Gastroesophageal sphincter (tissue), 4 donors: Measurements from ENCODE around the gene ALG1L2. TPM values are rescaled to one million over a fixed set of nuclear protein-coding genes. Genes with fewer than 3 reads are reported as not detected.
A peak's percentile ranks its signal among the peaks of the same experiment; 100 is the strongest.
"Not testable (repeated sequence)": the region's sequence is repeated elsewhere in the genome, so short reads cannot be mapped to it uniquely, and the experiment has no call there.

Experiments
- ATAC-seq: fragments of 150-250 bp; one replicate; pipeline ENCODE4 v1.9.1; 2016; ENCODE audit warnings: mild to moderate bottlenecking, moderate library complexity
- H3K27ac ChIP-seq, 4 donors: fragments of 200-600 bp; sonication (generic) in 3 of 4; 1 replicate in 3 of 4; 2 replicates in 1 of 4; pipeline ENCODE4 v1.5.1; 2016 to 2019
- H3K27me3 ChIP-seq: fragments of 200-600 bp; sonication (generic); one replicate; pipeline ENCODE4 v1.5.1; 2019
- H3K36me3 ChIP-seq, 2 donors: fragments of 200-600 bp; sonication (generic); one replicate each; pipeline ENCODE4 v1.5.1; 2019; ENCODE audit warnings: control low read depth in 1 of 2
- H3K4me1 ChIP-seq, 3 donors: fragments of 200-600 bp; sonication (generic); 1 replicate in 2 of 3; 2 replicates in 1 of 3; pipeline ENCODE4 v1.5.1; 2016 to 2019; ENCODE audit warnings: control low read depth in 2 of 3
- H3K4me3 ChIP-seq, 2 donors: fragments of 200-600 bp; sonication (generic); one replicate each; pipeline ENCODE4 v1.5.1; 2019; ENCODE audit warnings: mild to moderate bottlenecking in 1 of 2, moderate library complexity in 1 of 2
- H3K9me3 ChIP-seq, 3 donors: fragments of 200-600 bp; sonication (generic); one replicate each; pipeline ENCODE4 v1.5.1; 2017 to 2019; ENCODE audit warnings: control low read depth in 2 of 3
- CTCF ChIP-seq, 4 experiments: fragments of 200-600 bp in 2 of 4; fragments of 450-650 bp in 2 of 4; sonication (generic) in 1 of 4; IDR thresholded peaks; one replicate each; pipeline ENCODE4 v1.5.1; 2017 to 2019; ENCODE audit warnings: antibody characterized with exemption in 4 of 4, mild to moderate bottlenecking in 2 of 4, moderate library complexity in 2 of 4
- EP300 ChIP-seq: sonication (generic); formaldehyde crosslinking; IDR thresholded peaks from one replicate; pipeline ENCODE4 v1.6.1; 2017; ENCODE audit warnings: antibody characterized with exemption, mild to moderate bottlenecking
- POLR2A ChIP-seq, 2 donors: fragments of 450-650 bp; IDR thresholded peaks; one replicate each; pipeline ENCODE4 v1.6.1; 2017; ENCODE audit warnings: antibody characterized with exemption in 2 of 2, mild to moderate bottlenecking in 2 of 2, moderate library complexity in 1 of 2
- POLR2AphosphoS5 ChIP-seq: sonication (generic); formaldehyde crosslinking; IDR thresholded peaks from one replicate; pipeline ENCODE4 v1.6.1; 2017; ENCODE audit warnings: antibody characterized with exemption
- WGBS, 2 donors: methylation state at CpG; one replicate each; pipeline ENCODE4 v1.1.5; 2018; ENCODE audit warnings: low coverage in 1 of 2; 5-methylcytosine and 5-hydroxymethylcytosine counted together
- total RNA-seq, 4 donors: library from RNA; depleted of rRNA; stranded (reverse); fragments of >200 nt; gene quantifications; one replicate each; pipeline ENCODE4 v1.1.0, GENCODE V29; 2016

ALG1L2 gene
- total RNA-seq, 4 donors from 2014 or later: not detected

- H3K4me1 ChIP-seq: peaks cover 0 to 19% (median 0%) of the 10 kb centered on the region in 3 donors
- no peaks in the 10 kb centered on the region for H3K27me3 ChIP-seq
- H3K9me3 ChIP-seq: no peaks in the 10 kb centered on the region
- peak overlapping the region in 3 of 4 donors; percentile 89 to 94 (median 90) for H3K27ac ChIP-seq
- H3K4me3 ChIP-seq: peak overlapping the region; percentile 44 to 65
- ATAC-seq: peak; percentile 100
- H3K36me3 ChIP-seq: peaks cover 0 to 5% of the 10 kb centered on the region in 2 donors
- TF ChIP-seq EP300 (no peak), CTCF (IDR thresholded peaks at IDR 0.05) (no peak), POLR2AphosphoS5 (no peak), POLR2A (IDR thresholded peaks at IDR 0.05) (no peak)
- 0% methylated on average over 9 to 10 of the region's 54 CpGs for WGBS, 2 donors
These were observed 29.7 kb downstream of the ALG1L2 start for GRCh38 chr3:130111185-130111864.

GRCh38 chr3:130111865-130112747, 30.5 kb downstream of the ALG1L2 start:
- peak; percentile 29 to 55 for TF ChIP-seq POLR2A (IDR thresholded peaks at IDR 0.05)
- H3K9me3 ChIP-seq, ATAC-seq, H3K36me3 ChIP-seq, H3K27me3 ChIP-seq: not testable (repeated sequence)
- H3K4me1 ChIP-seq: peaks cover 0 to 19% (median 0%) of the 10 kb centered on the region in 3 donors
- WGBS, 2 donors: 0% methylated on average over 2 of the region's 63 CpGs; no CpG with 5 or more reads in 1 of the 2 donors
- peak overlapping the region; percentile 89 to 94 (median 91) for H3K27ac ChIP-seq
- peak overlapping the region; percentile 65 to 97 for H3K4me3 ChIP-seq

- not testable (repeated sequence) for H3K9me3 ChIP-seq, ATAC-seq, H3K36me3 ChIP-seq, H3K27me3 ChIP-seq
- 12 to 20% methylated on average over 5 to 7 of the region's 7 CpGs for WGBS, 2 donors
- Histone ChIP-seq H3K4me3 (peak overlapping the region; percentile 65 to 97), H3K4me1 (peaks cover 0 to 19% (median 0%) of the 10 kb centered on the region in 3 donors), H3K27ac (peak overlapping the region; percentile 89 to 94 (median 91))
These were observed 31.1 kb downstream of the ALG1L2 start for GRCh38 chr3:130112748-130113073.

GRCh38 chr3:130115400-130115799, 33.8 kb downstream of the ALG1L2 start:
- H3K4me1 ChIP-seq: peaks cover 0 to 13% (median 0%) of the 10 kb centered on the region in 3 donors
- H3K27me3 ChIP-seq, ATAC-seq, H3K36me3 ChIP-seq, H3K9me3 ChIP-seq, H3K4me3 ChIP-seq, H3K27ac ChIP-seq: not testable (repeated sequence)
- 60% methylated on average over 2 of the region's 2 CpGs; no CpG with 5 or more reads in 1 of the 2 donors for WGBS, 2 donors

GRCh38 chr3:130117933-130118332, 36.3 kb downstream of the ALG1L2 start:
- H3K27me3 ChIP-seq: no peaks in the 10 kb centered on the region

GRCh38 chr3:130119824-130120223, 38.2 kb downstream of the ALG1L2 start:
- H3K27ac ChIP-seq, ATAC-seq, H3K4me3 ChIP-seq, H3K9me3 ChIP-seq, H3K36me3 ChIP-seq, H3K27me3 ChIP-seq, H3K4me1 ChIP-seq: not testable (repeated sequence)
- 0 to 4% methylated on average over 2 to 4 of the region's 9 CpGs for WGBS, 2 donors

More at GRCh38 chr3:130117933-130118332, 36.3 kb downstream of the ALG1L2 start:
- Histone ChIP-seq H3K27ac (no peak overlapping the region), H3K36me3 (no peaks in the 10 kb centered on the region), H3K4me3 (no peak overlapping the region), H3K4me1 (peaks cover 0 to 2% (median 0%) of the 10 kb centered on the region in 3 donors), H3K9me3 (no peaks in the 10 kb centered on the region)
- TF ChIP-seq EP300: no peak
- no peak for TF ChIP-seq CTCF (IDR thresholded peaks at IDR 0.05)
- no peak for TF ChIP-seq POLR2AphosphoS5
- no peak for TF ChIP-seq POLR2A (IDR thresholded peaks at IDR 0.05)
- ATAC-seq: no peak

- not testable (repeated sequence) for H3K36me3 ChIP-seq, H3K27ac ChIP-seq, H3K4me1 ChIP-seq, ATAC-seq, H3K4me3 ChIP-seq, H3K27me3 ChIP-seq, H3K9me3 ChIP-seq
- 85 to 100% methylated on average over 3 of the region's 3 CpGs for WGBS, 2 donors
These were observed 38.7 kb downstream of the ALG1L2 start for GRCh38 chr3:130120291-130120690.

- H3K27me3 ChIP-seq, H3K4me1 ChIP-seq, H3K9me3 ChIP-seq, H3K36me3 ChIP-seq, ATAC-seq, H3K27ac ChIP-seq, H3K4me3 ChIP-seq: not testable (repeated sequence)
- WGBS, 2 donors: 53 to 55% methylated on average over 2 to 14 of the region's 17 CpGs
These were observed 41.5 kb downstream of the ALG1L2 start for GRCh38 chr3:130122891-130123775.

GRCh38 chr3:130125406-130125805, 43.8 kb downstream of the ALG1L2 start:
- H3K36me3 ChIP-seq, H3K4me3 ChIP-seq, ATAC-seq, H3K4me1 ChIP-seq, H3K9me3 ChIP-seq, H3K27me3 ChIP-seq, H3K27ac ChIP-seq: not testable (repeated sequence)
- 85 to 94% methylated on average over 2 of the region's 2 CpGs for WGBS, 2 donors

GRCh38 chr3:130136337-130136736, 54.7 kb downstream of the ALG1L2 start:
- ATAC-seq, H3K27ac ChIP-seq, H3K27me3 ChIP-seq, H3K4me1 ChIP-seq, H3K36me3 ChIP-seq, H3K4me3 ChIP-seq, H3K9me3 ChIP-seq: not testable (repeated sequence)
- 83 to 86% methylated on average over 3 to 7 of the region's 7 CpGs for WGBS, 2 donors
